GM12878 (cell line): ENCODE data around the gene ZNF543. TPM values are rescaled to one million over a fixed set of nuclear protein-coding genes. Genes with fewer than 3 reads are reported as not detected.

ENCODE experiments used
- BCL11A ChIP-seq: IDR thresholded peaks from 2 replicates; pipeline ENCODE4 v1.6.1; 2011; ENCODE audit warnings: low read depth, low read length
- BHLHE40 ChIP-seq, 2 experiments: fragments of 450-650 bp in 1 of 2; IDR thresholded peaks; 2 replicates each; pipeline ENCODE4 v1.6.1; 2011 to 2017; ENCODE audit warnings: low read depth in 2 of 2, borderline replicate concordance in 1 of 2, improper control_type of control experiment in 1 of 2, low read length in 1 of 2, mild to moderate bottlenecking in 1 of 2
- BMI1 ChIP-seq: fragments of 450-650 bp; IDR thresholded peaks from 2 replicates; pipeline ENCODE4 v1.6.1; 2016; ENCODE audit warnings: mild to moderate bottlenecking, moderate library complexity, borderline replicate concordance
- CHD4 ChIP-seq: fragments of 200-600 bp; sonication (generic); IDR thresholded peaks from 2 replicates; pipeline ENCODE4 v1.6.1; 2016; ENCODE audit warnings: mild to moderate bottlenecking
- CREB1 ChIP-seq: IDR thresholded peaks from 2 replicates; pipeline ENCODE4 v1.6.1; 2012; ENCODE audit warnings: low read depth, mild to moderate bottlenecking, inconsistent platforms
- DPF2 ChIP-seq: fragments of 450-650 bp; IDR thresholded peaks from 2 replicates; pipeline ENCODE4 v1.6.1; 2017; ENCODE audit warnings: mild to moderate bottlenecking
- EED ChIP-seq: sonication (generic); IDR thresholded peaks from 2 replicates; pipeline ENCODE4 v1.6.1; 2016; ENCODE audit warnings: antibody characterized with exemption, low read depth
- ELK1 ChIP-seq: IDR thresholded peaks from 2 replicates; pipeline ENCODE4 v1.6.1; 2012; ENCODE audit warnings: low read depth, low read length, improper control_type of control experiment
- JUND ChIP-seq: IDR thresholded peaks from 2 replicates; pipeline ENCODE4 v1.6.1; 2012; ENCODE audit warnings: low read depth, mild to moderate bottlenecking, low read length, improper control_type of control experiment, moderate library complexity
- KLF5 ChIP-seq: fragments of 450-650 bp; IDR thresholded peaks from 2 replicates; pipeline ENCODE4 v1.6.1; 2014; ENCODE audit warnings: mild to moderate bottlenecking; ENCODE audit not compliant: partially characterized antibody
- LARP7 ChIP-seq: fragments of 450-650 bp; IDR thresholded peaks from 2 replicates; pipeline ENCODE4 v1.6.1; 2017; ENCODE audit warnings: mild to moderate bottlenecking
- MAX ChIP-seq: IDR thresholded peaks from 2 replicates; pipeline ENCODE4 v1.6.1; 2012; ENCODE audit warnings: low read depth, low read length, improper control_type of control experiment
- NFXL1 ChIP-seq: fragments of 450-650 bp; IDR thresholded peaks from 2 replicates; pipeline ENCODE4 v1.6.1; 2017; ENCODE audit warnings: antibody characterized with exemption, mild to moderate bottlenecking, borderline replicate concordance
- NR2C1 ChIP-seq: fragments of 450-650 bp; IDR thresholded peaks from 2 replicates; pipeline ENCODE4 v1.6.1; 2017; ENCODE audit warnings: antibody characterized with exemption, mild to moderate bottlenecking, moderate library complexity
- NRF1 ChIP-seq: conservative IDR thresholded peaks from 2 replicates; pipeline ENCODE4 v1.6.1; 2011; ENCODE audit warnings: mild to moderate bottlenecking, low read depth, low read length, improper control_type of control experiment
- SMC3 ChIP-seq: IDR thresholded peaks from 2 replicates; pipeline ENCODE4 v1.6.1; 2011; ENCODE audit warnings: low read length, improper control_type of control experiment, borderline replicate concordance
- SP1 ChIP-seq: IDR thresholded peaks from one replicate; pipeline ENCODE4 v1.6.1; 2011; ENCODE audit warnings: low read depth, low read length
- SRF ChIP-seq, 2 experiments: IDR thresholded peaks; 2 replicates each; pipeline ENCODE4 v1.6.1; 2011; ENCODE audit warnings: low read depth in 2 of 2, low read length in 2 of 2, mild to moderate bottlenecking in 1 of 2, moderate library complexity in 1 of 2
- SUPT20H ChIP-seq: IDR thresholded peaks from 2 replicates; pipeline ENCODE4 v1.6.1; 2011; ENCODE audit warnings: low read depth, mild to moderate bottlenecking, low read length, moderate library complexity, borderline replicate concordance; ENCODE audit not compliant: control insufficient read depth
- TBL1XR1 ChIP-seq: IDR thresholded peaks from 2 replicates; pipeline ENCODE4 v1.6.1; 2012; ENCODE audit warnings: low read depth, low read length, improper control_type of control experiment
- WRNIP1 ChIP-seq: IDR thresholded peaks from 2 replicates; pipeline ENCODE4 v1.6.1; 2011; ENCODE audit warnings: low read depth, low read length, improper control_type of control experiment, borderline replicate concordance
- ZBTB33 ChIP-seq: fragments of 450-650 bp; IDR thresholded peaks from 2 replicates; pipeline ENCODE4 v1.6.1; 2017; ENCODE audit warnings: mild to moderate bottlenecking
- ZNF217 ChIP-seq: fragments of 450-650 bp; IDR thresholded peaks from 2 replicates; pipeline ENCODE4 v1.6.1; 2017; ENCODE audit warnings: antibody characterized with exemption, mild to moderate bottlenecking
- polyA plus RNA-seq, 11 experiments: library from polyadenylated mRNA; depleted of rRNA in 4 of 11; unstranded in 6 of 11; stranded (reverse) in 5 of 11; fragments of >200 nt; fragmentation: Nextera tagmentation in 4 of 11; fragmentation: Illumina TruSeq in 1 of 11; extraction: Ambion mirVana in 4 of 11; extraction: Trizol in 1 of 11; gene quantifications; 1 replicate in 1 of 11; 2 replicates in 10 of 11; pipeline versions ENCODE4 v1.2.1 to v1.2.3, GENCODE V29; 2011 to 2016; ENCODE audit warnings: inconsistent platforms in 2 of 11, missing spikeins in 2 of 11, low read depth in 1 of 11
- total RNA-seq, 4 experiments: library from RNA; depleted of rRNA in 3 of 4; stranded (reverse); fragments of >200 nt in 3 of 4; fragmentation: Illumina TruSeq in 1 of 4; extraction: Trizol in 1 of 4; gene quantifications; 2 replicates each; pipeline versions ENCODE4 v1.2.1 to v1.2.3, GENCODE V29; 2013 to 2021
- TF ChIP-seq, protein P1 (sequence below), 3 experiments: IDR thresholded peaks in 2 of 3; conservative IDR thresholded peaks in 1 of 3; 2 replicates each; pipeline ENCODE4 v1.5.1; 2011; ENCODE audit warnings: low read depth in 3 of 3, low read length in 3 of 3, mild to moderate bottlenecking in 3 of 3, control low read depth in 2 of 3, moderate library complexity in 2 of 3, inconsistent platforms in 1 of 3, mixed read lengths in 1 of 3; ENCODE audit not compliant: control insufficient read depth in 2 of 3, insufficient read depth in 1 of 3; ENCODE audit errors: extremely low read depth in 1 of 3
- TF ChIP-seq, protein P2 (sequence below): fragments of 150-350 bp; IDR thresholded peaks from 2 replicates; pipeline ENCODE4 v1.6.1; 2014; ENCODE audit warnings: mild to moderate bottlenecking, low read depth, low read length

Gene ZNF543
- total and polyA plus RNA-seq, 10 of the 15 experiments (the other 5 are each of a cell fraction or from before 2014, with no cell fraction given) = 0.53 to 9.0 (median 3.5) TPM

- TF ChIP-seq, protein P1, sequence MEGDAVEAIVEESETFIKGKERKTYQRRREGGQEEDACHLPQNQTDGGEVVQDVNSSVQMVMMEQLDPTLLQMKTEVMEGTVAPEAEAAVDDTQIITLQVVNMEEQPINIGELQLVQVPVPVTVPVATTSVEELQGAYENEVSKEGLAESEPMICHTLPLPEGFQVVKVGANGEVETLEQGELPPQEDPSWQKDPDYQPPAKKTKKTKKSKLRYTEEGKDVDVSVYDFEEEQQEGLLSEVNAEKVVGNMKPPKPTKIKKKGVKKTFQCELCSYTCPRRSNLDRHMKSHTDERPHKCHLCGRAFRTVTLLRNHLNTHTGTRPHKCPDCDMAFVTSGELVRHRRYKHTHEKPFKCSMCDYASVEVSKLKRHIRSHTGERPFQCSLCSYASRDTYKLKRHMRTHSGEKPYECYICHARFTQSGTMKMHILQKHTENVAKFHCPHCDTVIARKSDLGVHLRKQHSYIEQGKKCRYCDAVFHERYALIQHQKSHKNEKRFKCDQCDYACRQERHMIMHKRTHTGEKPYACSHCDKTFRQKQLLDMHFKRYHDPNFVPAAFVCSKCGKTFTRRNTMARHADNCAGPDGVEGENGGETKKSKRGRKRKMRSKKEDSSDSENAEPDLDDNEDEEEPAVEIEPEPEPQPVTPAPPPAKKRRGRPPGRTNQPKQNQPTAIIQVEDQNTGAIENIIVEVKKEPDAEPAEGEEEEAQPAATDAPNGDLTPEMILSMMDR (IDR thresholded peaks at IDR 0.05 in 2 of 3, conservative IDR thresholded peaks at IDR 0.05 in 1 of 3; ENCODE audit: control insufficient read depth in 2 of 3, extremely low read depth in 1 of 3, insufficient read depth in 1 of 3, low read depth in 3 of 3, low read length in 3 of 3) = peak; percentile 23 to 77 (median 34); a peak in 4 of 6 replicates
- TF ChIP-seq ELK1 = peak; percentile 86
- TF ChIP-seq, protein P2, sequence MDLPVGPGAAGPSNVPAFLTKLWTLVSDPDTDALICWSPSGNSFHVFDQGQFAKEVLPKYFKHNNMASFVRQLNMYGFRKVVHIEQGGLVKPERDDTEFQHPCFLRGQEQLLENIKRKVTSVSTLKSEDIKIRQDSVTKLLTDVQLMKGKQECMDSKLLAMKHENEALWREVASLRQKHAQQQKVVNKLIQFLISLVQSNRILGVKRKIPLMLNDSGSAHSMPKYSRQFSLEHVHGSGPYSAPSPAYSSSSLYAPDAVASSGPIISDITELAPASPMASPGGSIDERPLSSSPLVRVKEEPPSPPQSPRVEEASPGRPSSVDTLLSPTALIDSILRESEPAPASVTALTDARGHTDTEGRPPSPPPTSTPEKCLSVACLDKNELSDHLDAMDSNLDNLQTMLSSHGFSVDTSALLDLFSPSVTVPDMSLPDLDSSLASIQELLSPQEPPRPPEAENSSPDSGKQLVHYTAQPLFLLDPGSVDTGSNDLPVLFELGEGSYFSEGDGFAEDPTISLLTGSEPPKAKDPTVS = no peak
- TF ChIP-seq BHLHE40 (IDR thresholded peaks at IDR 0.05; ENCODE audit: borderline replicate concordance in 1 of 2, low read depth in 2 of 2, low read length in 1 of 2) = peak; percentile 87 to 88
- no peak for TF ChIP-seq ZNF217
- no peak for TF ChIP-seq DPF2
- TF ChIP-seq SUPT20H = no peak
- TF ChIP-seq ZBTB33 = no peak
- TF ChIP-seq SMC3 = peak; percentile 32; the same call in 1 of the 2 replicates
- TF ChIP-seq LARP7 = peak; percentile 7; the same call in 1 of the 2 replicates
- no peak for TF ChIP-seq BMI1
- TF ChIP-seq JUND = no peak
- TF ChIP-seq MAX = peak; percentile 96
- peak; percentile 77; the same call in 1 of the 2 replicates for TF ChIP-seq WRNIP1
- TF ChIP-seq TBL1XR1 = peak; percentile 67; the same call in 1 of the 2 replicates
- no peak for TF ChIP-seq CHD4
- TF ChIP-seq NRF1 = no peak
- no peak for TF ChIP-seq BCL11A
- TF ChIP-seq CREB1 = peak; percentile 73
- TF ChIP-seq NFXL1 = no peak
- TF ChIP-seq NR2C1 = no peak
- TF ChIP-seq KLF5 = no peak
- 0 out of 4 replicates have a peak, but pooled peaks of 1 of the 2 experiments have one; percentile 16 for TF ChIP-seq SRF (IDR thresholded peaks at IDR 0.05; ENCODE audit: low read depth in 2 of 2, low read length in 2 of 2)
- TF ChIP-seq EED = peak; percentile 94
- no peak for TF ChIP-seq SP1
Measured at GRCh38 chr19:57279418-57280164, 40.7 kb upstream of the ZNF543 start (continued).
